ENCODE data around the gene RPS15. TPM values are rescaled to one million over a fixed set of nuclear protein-coding genes. Genes with fewer than 3 reads are reported as not detected.
"Not testable (repeated sequence)": the region's sequence is repeated elsewhere in the genome, so short reads cannot be mapped to it uniquely, and the experiment has no call there.

The RPS15 gene
- total RNA-seq, 1 experiment from 2014 or later, result 450 TPM

DNA sequence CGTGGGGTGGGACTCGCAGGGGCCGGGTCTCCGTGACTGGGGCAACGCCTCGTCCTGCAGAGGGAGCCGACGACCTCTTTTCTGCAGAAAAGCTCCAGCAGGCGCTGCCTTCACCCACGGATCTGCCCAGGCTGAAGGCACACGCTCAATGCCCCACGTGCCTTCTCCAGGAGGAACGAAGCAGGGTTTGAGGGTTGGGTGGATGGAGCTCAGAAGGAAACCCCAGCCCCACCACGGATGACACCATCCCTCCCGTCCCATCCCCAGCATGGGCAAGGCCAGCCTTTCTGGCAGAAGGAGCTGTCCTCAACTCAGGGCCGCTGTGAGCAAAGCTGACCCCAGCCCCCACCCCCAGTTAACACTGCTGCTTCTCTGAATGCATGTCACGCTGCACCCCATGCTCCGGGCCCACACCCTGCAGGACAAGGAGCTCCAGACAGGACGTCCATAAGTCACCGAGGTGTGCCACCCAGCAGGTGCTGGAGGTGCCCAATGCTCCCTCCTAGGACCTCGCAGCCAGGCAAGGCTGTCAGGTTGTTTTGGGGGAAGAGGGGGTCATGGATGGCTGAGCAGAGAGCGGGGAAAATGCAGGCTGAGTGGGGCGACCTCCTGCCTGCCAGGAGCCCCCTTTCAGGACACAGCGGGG, 33.4 kb downstream of the RPS15 start:
- in situ Hi-C loops (cut with HindIII; ENCODE audit: low pct_unique_long_range_greater_than_20kb, low sequenced_read_pairs), result no loop called here
- no peak for DNase-seq (ENCODE audit: low read depth)

DNA sequence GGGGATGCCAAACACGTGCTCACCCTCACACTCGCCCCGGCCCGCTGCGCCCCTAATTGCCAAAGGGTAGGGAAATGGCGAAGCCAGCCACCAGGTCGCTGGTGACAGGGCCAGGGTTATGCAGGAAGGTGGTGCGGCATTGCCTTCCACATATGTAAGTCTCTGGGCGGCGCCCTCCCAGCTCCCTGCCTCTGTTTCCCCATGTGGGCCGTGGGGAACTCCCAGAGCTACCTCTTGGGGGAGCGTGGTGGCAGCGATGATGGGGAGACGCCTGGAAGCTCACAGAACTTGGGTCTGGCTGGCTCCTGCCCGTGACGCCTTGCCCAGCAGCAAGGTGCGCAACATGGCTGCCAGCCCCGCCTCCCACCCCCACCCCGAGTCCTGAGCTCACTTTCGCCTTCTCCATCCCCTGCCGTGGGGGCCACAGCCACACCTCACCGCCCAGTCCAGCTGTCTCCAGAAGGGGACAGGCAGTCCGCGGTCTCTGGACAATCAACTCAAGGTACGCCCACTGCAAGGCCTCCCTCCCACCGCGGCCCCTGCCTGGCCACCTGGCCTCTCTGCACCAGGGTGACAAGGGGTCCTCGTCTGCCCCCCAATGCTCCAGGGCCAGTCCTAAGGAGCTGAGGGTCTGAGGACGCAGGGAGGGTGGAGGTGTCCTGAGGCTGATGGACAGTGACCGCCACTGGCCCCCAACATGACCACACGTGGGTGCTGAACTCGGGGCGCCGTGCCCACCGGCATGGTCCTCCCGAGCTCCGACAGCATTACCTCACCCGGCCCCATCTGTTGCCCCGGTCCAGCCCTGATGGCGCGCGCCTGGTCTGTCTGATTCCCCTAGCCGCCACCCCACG, 34.3 kb downstream of the RPS15 start:
- in situ Hi-C loops (cut with HindIII; ENCODE audit: low pct_unique_long_range_greater_than_20kb, low sequenced_read_pairs), result no loop called here
- DNase-seq (ENCODE audit: low read depth), result no peak

DNA sequence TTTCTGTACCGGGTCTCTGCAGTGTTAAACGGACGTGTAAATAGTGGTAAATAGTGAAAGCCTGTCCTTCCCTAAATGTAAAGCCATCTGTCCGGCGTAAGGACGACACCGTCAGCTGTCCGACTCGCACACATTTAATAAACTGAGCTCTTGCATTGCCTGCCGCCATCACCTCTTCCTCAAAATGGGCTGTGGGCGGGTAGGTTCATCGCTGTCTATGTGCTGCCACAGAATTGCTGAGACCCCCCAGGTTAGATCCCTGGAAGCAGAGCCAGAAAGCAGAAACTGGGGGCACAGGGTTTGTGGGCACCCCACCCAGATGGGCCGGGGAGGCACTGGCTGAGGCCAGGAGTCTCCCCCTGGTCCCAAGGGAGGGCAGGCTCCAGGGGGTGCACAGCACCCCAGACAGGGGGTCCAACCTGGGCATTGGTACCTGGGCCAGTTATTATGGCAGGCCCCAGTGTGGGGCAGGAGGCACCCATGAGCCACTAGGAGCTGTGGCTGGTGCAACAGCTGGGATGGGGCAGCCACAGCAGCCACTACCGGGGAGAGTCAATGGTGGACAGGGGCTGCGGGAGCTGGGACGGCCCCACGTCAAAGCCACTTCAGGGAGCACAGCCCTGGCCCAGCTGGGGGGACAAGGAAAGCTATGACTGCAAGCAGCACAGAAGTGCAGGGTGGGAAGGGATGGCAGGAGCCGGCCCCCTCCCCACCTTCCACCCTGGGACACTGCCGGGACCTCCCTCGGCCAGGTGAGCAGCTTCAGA, 35.1 kb downstream of the RPS15 start:
- in situ Hi-C loops (cut with HindIII; ENCODE audit: low pct_unique_long_range_greater_than_20kb, low sequenced_read_pairs), result no loop called here
- no peak for DNase-seq (ENCODE audit: low read depth)

DNA sequence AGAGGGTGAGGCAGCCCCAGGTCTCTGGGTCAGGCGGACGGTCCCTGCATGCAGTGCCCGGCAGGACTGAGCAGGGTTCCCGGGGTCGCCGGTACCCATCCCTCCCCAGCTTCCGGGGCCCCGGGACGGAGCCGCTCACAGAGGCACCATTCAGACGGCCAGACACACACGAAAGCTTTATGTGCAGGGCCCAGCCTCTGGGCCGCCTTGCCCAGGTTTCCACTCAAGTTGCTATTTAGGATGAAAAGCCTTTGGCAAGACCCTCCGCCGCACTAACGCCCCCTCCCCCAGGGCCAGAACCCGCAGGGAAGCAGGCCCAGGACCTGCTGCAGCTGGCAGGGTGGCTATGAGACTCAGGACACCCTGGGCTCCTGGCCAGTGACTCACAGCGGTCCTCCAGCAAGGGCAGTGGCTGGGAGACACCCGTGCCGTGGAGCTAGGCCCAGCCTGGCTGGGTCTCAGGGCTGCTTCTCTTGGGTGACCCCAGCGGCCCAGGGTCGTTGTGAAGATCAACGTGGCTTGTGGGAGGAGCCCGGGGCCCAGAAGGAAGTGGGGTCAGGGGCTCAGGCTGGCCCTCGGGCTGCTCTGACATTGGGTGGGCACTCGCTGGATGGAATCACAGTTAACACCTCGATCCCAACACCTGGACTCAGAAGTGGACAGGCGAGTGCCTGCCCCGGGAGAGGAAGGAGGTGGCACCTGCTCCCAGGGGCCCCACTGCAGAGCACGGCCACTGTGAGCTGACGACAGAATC, 36.0 kb downstream of the RPS15 start:
- DNase-seq (ENCODE audit: low read depth), result no peak
- in situ Hi-C loops (cut with HindIII; ENCODE audit: low pct_unique_long_range_greater_than_20kb, low sequenced_read_pairs), result no loop called here

DNA sequence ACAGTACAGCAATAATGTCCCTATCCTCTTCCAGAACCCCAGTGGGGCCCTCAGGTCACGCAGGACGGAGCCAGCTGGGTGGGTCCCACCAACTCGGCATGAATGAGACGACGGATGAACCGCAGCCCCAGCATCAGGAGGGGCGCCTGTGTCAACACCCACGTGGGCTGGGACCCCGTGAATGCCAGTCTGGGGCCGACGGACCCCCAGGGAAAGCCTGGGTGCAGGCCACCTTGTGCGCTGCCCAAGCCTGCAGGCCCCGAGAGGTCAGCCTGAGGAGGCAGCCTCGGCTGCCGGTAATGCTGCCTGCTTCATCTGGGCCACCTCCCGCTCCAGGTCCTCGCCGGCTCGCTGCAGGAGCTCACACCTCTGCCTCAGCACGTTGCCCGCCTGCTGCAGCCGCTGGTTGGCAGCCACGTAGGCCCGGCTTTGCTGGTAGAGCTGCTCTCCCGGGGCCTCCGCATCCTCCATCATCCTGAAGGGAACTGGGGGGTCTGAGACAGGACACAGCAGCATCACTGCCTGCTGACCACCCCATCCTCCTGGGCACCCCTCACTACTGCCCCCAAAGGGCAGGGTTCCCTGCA, 36.7 kb downstream of the RPS15 start:
- no peak for DNase-seq (ENCODE audit: low read depth)
- in situ Hi-C loops (cut with HindIII; ENCODE audit: low pct_unique_long_range_greater_than_20kb, low sequenced_read_pairs), result no loop called here

DNA sequence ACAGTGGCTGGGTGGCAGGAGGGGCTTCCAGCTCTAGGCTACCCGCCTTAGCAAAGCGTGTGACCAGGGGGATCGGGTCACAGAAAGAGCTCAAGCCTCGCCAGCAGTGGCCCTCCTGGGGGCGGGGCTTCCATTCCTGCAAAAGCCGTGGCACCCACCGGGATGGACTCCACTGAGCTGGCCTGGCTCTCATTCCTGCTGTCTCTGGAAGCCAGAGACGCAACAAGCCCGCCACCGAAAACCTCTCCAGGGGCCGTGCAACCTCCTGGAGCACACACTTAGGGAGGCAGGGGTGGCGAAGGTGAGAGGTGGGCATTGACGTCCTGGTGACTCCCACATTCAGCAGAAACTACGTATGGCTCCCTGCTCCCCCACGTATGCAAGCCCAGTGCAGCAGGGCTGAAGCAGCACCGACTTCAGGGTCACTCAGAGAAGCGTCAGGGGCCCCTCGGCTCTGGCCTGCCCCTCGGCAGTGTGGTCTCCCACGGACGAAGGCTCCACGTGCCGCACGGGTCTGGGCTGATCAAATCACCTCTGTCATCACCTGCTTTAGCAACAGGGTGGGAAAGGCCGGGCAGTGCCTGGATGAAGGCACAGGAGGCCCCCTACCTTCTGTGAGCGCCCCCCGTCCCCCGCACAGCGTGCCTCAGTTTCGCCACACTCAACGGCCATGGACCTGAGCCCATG, 37.7 kb downstream of the RPS15 start:
- no peak for DNase-seq (ENCODE audit: low read depth)
- in situ Hi-C loops (cut with HindIII; ENCODE audit: low pct_unique_long_range_greater_than_20kb, low sequenced_read_pairs), result no loop called here

DNA sequence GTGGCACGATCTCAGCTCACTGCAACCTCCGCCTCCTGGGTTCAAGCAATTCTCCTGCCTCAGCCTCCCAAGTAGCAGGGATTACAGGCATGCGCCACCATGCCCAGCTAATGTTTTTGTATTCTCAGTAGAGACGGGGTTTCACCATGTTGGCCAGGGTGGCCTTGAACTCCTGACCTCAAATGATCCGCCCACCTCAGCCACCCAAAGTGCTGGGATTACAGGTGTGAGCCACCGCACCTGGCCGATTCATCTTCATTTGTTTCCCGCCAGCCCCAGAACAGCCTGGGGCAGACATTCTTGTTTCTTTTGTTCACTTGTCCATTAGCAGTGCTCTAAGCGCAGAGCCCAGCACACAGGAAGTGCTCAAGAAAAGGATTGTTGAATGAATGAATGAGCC, 38.9 kb downstream of the RPS15 start:
- DNase-seq (ENCODE audit: low read depth); in situ Hi-C loops (cut with HindIII; ENCODE audit: low pct_unique_long_range_greater_than_20kb, low sequenced_read_pairs): not testable (repeated sequence)

DNA sequence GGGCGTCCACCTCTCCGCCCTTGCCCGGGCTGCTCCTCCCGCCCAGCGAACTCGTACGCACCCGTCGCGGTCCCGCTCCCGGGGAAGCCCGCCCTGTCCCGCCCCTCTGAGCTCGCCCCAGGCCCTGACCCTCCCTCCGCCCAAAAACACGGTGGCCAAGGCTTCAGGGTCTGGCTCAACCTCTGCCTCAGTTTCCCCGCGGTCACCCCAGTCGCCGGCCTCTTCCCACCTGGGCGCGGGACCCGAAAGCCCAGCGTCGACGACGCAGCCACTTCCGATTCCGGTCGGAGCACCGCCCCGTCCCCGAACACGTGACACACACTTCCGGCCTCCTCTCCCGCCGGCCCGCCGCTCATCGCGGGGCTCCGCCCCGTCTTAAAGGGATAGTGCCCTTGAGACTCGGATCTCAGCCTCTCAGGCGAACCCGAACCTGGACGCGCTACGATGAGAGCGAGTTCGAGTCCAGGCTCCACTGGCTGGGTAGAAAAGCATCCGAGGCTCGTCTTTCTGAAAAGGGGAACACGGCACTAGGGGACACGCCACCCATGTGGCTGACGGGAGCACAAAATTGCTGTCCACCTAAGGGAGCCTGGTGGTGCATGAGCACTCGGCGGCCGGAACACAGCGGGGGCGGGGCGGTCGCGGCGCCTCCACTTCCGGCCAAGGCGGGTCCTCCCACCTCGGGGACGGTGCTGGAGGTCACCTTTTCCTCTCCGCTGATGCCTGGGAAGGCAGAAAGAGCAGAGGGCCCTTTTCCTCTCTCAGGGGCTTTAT, 40.9 kb downstream of the RPS15 start, which contains the start of gene C19orf25:
Gene C19orf25, minus strand, starts transcription at position 282 of the 774 bp plus-strand sequence. CDS start 312 bp downstream, outside the sequence.
- in situ Hi-C loops (cut with HindIII; ENCODE audit: low pct_unique_long_range_greater_than_20kb, low sequenced_read_pairs), result no loop called here
- DNase-seq (ENCODE audit: low read depth), result peak; percentile 85

DNA sequence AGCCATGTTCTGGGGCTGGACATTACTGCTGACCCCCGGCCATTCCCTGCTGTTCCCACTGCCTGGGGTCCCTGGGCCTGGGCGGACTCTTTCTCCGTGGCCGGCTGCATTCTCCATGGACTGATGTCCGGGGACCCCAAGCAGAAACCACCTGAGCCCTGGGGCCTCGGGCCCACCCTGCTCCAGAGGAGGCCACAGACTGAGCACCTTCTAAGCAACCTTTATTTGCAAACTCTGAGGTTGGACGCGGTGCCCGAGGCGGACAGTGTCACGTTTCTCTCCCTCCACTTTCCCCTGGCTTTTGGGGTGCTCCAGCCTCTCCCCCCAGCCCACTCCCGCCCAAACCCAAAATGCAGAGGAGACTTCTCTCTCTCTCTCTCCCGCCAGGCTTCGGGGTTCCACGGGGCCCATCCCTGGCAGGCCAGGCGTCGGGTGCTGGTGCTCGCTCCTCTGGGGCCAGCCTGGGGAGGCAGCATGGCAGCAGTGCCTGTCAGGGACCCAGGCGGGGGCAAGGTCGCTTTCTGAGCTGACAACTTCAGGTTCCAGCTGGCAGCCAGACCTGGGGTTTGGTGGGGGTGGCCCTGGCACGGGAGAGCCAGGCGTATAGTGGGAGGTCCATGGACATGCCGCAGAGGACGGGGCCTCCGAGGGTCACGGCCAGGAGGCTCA, 43.2 kb downstream of the RPS15 start:
- in situ Hi-C loops (cut with HindIII; ENCODE audit: low pct_unique_long_range_greater_than_20kb, low sequenced_read_pairs), result no loop called here
- DNase-seq (ENCODE audit: low read depth), result no peak

DNA sequence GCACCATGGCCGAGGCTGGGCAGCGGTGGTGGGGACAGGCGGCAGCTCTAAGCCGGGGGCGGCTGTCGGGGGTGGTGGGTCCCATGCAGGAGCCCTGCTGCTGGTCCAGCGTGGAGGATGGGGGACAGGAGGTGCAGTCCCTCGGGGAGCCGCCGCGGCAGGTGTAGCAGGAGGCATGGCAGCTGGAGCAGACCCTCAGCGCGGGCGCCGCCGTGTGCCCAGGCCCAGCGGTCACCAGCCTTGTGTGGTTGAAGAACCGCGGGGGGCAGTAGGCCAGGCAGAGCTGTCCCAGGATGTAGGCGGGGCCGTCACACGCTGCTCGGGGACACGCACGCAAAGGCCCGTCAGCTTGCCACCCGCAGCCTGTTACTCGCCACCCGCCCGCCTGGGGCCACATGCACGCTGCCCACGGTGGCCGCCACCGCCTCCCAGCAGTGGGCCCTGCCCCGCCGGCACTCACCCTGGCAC, 43.7 kb downstream of the RPS15 start:
- no peak for DNase-seq (ENCODE audit: low read depth)

DNA sequence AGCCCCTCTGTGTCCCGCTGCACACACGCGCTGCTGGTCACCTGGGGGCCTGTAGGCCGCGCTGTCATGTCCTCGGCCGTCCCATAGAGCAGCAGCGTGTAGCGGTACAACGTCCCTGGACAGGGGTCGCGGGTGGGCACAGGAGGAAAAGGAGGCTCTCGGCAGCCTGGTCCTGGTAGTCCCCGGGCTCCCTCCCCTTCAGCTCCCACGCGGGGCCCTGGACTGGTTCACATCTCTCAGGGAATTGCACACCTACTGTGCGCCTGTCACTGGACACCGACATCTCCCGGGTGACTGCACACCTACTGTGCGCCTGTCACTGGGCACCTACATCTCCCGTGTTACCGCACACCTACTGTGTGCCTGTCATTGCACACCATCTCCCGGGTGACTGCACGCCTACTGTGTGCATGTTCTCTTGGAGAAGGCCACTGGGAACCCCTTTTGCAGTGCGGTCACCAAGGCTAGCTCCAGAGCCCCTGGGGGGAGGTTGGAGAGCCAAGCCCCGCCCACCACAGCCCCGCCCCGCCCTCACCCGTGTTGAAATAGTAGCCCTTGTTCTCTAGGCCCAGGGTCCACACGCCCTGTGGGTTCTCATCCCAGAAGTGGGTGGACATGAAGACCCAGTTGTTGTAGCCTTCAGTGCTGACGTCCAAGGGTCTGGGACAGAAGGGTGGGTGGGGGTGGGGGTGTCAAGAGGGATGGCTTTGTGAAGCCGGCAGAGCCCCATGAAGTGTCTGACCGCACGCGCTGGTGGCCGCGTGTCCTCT, 44.4 kb downstream of the RPS15 start:
- in situ Hi-C loops (cut with HindIII; ENCODE audit: low pct_unique_long_range_greater_than_20kb, low sequenced_read_pairs), result no loop called here

More for the DNA sequence above, 43.7 kb downstream of the RPS15 start:
- in situ Hi-C loops (cut with HindIII; ENCODE audit: low pct_unique_long_range_greater_than_20kb, low sequenced_read_pairs), result no loop called here

DNA sequence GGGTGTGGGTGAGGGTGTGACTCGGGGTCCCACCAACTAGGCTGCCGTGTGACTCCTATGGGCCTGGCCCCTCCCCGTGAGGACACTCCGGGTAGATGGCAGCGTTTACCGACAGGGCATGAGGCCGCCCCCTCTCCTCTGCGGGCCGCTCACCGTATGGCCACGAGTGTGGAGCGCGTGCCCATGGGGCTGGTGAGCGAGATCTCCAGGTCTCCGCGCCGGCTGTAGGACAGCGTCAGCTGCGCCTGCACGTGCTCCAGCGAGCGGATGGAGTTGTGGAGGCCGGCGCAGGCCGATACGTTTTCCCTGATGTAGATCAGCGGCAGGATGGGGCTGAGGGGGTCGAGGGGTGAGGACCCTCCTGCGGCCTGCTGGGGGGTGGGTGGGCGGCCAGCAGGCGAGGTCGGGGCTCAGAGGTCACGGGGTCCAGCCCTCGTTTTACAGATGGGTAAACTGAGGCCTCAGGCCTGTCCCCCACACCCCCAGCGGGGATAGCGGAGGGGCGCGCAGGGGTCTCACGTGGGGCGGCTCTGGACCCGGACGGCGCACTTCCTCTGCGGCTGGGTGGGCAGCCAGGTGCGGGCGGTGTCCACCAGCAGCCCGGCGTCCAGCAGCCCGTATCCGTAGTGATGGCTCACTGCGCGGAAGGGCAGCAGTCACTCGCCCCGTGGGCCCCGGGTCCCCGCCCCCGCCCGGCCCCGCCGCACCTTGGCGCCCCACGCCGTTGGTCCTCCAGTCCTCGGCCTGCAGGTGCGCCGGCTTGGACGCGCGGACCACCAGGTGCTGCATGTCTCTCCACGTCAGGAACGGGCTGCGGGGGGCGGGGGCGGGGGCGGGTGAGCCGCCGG, 45.2 kb downstream of the RPS15 start:
- in situ Hi-C loops (cut with HindIII; ENCODE audit: low pct_unique_long_range_greater_than_20kb, low sequenced_read_pairs), result no loop called here
- no peak for DNase-seq (ENCODE audit: low read depth)

More for the DNA sequence above, 44.4 kb downstream of the RPS15 start:
- no peak for DNase-seq (ENCODE audit: low read depth)

DNA sequence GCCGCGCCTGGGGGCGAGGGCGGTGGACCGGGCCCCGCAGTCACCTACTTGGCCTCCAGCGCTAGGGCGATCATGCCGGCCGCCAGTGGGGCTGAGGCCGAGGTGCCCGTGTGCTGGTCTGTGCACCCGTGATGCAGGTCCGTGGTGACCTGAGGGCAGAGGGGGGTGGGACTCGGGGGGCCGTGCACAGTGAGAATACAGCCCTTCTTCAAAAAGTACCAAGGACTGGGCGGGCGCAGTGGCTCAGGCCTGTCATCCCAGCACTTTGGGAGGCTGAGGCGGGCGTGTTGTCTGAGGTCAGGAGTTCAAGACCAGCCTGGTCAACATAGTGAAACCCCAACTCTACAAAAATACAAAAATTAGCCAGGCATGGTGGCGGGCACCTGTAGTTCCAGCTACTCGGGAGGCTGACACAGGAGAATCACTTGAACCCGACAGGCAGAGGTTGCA, 45.8 kb downstream of the RPS15 start:
- in situ Hi-C loops (cut with HindIII; ENCODE audit: low pct_unique_long_range_greater_than_20kb, low sequenced_read_pairs), result no loop called here
- no peak for DNase-seq (ENCODE audit: low read depth)

DNA sequence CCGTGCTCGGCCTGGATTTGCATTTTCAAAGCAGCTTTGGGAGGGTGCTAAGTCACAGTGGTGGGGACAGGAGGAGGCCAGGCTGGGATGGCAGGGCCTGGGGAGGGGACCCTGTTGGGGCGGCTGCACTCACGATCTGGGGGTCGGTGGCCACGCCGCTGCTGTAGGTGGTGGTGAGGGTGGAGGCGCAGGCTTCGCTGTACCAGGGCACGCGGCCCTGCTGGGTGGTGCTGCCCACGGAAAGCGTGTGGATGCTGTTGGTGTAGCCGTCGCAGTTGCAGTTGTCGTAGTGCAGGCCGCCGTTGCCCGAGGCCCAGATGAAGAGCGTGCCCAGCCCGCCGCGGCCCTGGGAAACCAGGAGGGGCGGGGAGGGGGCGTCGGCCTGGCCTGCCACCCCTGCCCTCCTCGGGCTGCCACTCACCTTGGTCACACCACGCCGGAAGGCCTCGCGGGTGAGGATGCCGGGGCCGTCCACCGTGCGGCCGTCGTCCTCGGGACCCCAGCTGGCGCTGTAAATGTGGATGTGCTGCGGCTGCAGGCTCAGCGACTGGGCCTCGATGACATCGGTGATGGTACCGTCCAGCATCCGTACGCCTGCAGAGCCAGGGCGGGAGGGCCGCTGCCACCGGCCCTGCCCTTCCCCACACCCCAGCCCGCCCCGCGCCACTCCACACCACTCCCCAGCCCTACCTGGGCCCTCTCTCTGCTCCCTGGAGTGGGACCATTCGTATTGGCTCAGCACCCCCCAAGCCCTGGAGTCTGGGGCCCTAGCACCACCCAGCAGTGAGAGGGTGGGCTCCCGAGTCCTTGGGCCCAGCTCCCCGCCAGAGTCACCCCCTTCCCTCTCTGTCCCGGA, 48.8 kb downstream of the RPS15 start:
- no peak for DNase-seq (ENCODE audit: low read depth)
- in situ Hi-C loops (cut with HindIII; ENCODE audit: low pct_unique_long_range_greater_than_20kb, low sequenced_read_pairs), result no loop called here

Measured in Caki2 (cell line).